Measurements from ENCODE around the gene AP4E1.
"Not testable (repeated sequence)": the region's sequence is repeated elsewhere in the genome, so short reads cannot be mapped to it uniquely, and the experiment has no call there.

The AP4E1 gene

DNA sequence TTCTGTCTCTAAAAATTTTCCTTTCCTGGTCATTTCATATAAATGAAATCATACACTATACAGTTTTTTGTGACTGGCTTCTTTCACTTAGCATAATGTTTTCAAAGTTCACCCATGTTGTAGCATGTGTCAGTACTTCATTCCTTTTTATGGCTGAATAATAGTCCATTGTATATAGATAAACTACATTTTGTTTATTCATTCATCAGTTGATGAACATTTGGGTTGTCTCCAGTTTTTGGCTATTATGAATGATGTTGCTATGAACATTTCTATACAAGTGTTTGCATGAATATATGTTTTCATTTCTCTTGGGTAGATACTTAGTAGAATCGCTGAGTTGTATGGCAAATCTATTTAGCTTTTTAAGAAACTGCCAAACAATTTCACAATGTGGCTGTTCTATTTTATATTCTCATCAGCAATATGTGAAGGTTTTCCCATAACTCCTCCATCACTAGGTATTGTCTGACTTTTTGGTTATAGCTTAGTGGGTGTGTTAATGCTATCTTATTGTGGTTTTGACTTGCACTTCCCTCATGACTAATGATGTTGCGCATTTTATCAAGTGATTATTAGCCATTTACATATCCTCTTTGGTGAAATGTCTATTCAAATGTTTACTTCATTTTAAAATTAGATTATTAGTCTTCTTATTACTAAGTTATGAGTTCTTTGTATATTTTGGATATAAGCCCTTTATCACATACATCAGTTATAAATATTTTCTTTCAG is 21.7 kb upstream of the AP4E1 start:
- no peak overlapping the region for H3K4me3 ChIP-seq (ENCODE audit: low read length)
- DNase-seq (ENCODE audit: low read depth, low spot score), result no peak

DNA sequence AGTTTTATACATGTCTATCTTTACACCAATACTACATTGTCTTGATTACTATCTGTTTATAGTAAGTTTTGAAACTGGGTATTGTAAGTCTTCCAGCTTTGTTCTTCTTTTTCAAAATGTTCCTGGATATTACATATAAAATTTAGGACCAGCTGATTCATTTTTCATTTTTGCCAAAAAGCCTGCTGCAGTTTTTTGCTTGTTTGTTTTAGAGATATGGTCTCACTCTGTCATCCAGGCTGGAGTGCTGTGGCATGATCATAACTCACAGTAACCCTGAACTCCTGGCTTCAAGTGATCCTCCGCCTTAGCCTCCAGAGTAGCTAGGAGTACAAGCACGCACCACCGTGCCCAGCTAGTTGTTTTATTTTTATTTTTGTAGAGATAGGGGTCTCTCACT is 20.4 kb upstream of the AP4E1 start:
- no peak for DNase-seq (ENCODE audit: low read depth, low spot score)
- no peak overlapping the region for H3K4me3 ChIP-seq (ENCODE audit: low read length)

DNA sequence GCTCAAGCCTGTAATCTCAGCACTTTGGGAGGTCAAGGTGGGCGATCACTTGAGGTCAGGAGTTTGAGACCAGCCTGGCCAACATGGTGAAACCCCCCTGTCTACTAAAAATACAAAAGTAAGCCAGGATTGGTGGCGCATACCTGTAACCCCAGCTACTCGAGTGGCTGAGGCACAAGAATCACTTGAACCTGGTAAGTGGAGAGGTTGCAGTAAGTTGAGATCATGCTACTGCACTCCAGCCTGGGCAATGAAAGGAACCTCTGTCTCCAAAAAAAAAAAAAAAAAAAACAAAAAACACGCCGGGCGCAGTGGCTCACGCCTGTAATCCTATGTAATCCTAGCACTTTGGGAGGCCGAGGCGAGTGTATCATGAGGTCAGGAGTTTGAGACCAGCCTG is 18.9 kb upstream of the AP4E1 start:
- no peak overlapping the region for H3K4me3 ChIP-seq (ENCODE audit: low read length)
- no peak for DNase-seq (ENCODE audit: low read depth, low spot score)

DNA sequence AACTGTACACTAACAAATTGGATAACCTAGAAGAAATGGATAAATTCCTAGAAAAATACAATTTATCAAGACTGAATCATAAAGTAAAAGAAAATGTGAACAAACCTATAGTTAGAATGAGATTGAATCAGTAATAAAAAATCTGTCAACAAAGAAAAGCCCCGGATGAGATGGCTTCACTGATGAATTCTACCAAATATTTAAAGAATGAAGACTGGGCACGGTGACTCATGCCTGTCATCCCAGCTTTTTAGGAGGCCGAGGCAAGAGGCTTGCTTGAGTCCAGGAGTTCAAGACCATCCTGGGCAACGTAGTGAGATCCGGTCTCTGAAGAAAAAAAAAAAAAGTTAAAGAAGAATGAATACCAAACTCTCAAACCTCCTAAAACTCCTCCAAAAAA is 17.7 kb upstream of the AP4E1 start:
- H3K4me3 ChIP-seq (ENCODE audit: low read length), result no peak overlapping the region
- no peak for DNase-seq (ENCODE audit: low read depth, low spot score)

DNA sequence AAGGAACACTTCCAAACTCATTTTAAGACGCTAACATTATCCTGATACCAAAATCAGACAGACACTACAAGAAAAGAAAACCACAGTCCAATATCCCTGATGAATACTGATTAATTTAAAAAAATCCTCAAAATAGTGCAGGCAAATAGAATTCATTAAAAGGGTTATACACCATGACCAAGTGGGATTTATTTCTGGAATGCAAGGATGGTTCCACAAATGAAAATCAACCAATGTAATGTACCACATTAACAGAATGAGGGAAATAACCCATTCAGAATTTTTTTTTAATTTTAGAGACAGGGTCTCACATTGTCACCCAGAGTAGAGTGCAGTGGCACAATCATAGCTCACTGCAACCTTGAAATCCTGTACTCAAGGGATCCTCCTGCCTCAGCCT is 17.3 kb upstream of the AP4E1 start:
- no peak overlapping the region for H3K4me3 ChIP-seq (ENCODE audit: low read length)

DNA sequence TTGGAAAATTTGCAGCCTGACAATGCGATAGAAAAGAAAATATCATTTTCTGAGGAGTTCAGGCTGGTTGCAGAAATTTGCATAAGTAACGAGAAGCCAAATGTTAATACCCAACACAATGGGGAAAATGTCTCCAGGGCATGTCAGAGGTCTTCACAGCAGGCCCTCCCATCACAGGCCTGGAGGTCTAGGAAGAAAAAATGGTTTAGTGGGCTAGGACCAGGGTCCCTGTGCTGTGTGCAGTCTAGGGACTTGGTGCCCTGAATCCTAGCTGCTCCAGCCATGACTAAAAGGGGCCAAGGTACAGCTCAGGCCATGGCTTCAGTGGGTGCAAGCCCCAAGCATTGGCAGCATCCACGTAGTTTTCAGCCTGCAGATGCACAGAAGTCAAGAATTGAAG is 14.5 kb upstream of the AP4E1 start:
- DNase-seq (ENCODE audit: low read depth, low spot score), result no peak
- H3K4me3 ChIP-seq (ENCODE audit: low read length), result no peak overlapping the region

More for the DNA sequence above, 17.3 kb upstream of the AP4E1 start:
- DNase-seq (ENCODE audit: low read depth, low spot score), result no peak

DNA sequence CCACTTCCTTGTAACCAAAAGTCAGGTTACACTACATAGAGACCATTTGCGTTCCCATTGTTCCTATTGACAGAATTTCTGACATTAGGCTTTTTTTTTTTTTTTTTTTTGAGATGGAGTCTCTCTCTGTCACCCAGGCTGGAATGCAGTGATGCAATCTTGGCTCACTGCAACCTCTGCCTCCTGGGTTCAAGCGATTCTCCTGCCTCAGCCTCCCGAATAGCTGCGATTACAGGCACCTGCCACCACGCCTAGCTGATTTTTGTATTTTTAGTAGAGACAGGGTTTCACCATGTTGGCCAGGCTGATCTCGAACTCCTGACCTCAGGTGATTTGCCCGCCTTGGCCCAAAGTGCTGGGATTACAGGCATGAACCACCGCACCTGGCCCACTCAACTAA is 7.1 kb upstream of the AP4E1 start:
- not testable (repeated sequence) for DNase-seq (ENCODE audit: low read depth, low spot score); H3K4me3 ChIP-seq (ENCODE audit: low read length)

DNA sequence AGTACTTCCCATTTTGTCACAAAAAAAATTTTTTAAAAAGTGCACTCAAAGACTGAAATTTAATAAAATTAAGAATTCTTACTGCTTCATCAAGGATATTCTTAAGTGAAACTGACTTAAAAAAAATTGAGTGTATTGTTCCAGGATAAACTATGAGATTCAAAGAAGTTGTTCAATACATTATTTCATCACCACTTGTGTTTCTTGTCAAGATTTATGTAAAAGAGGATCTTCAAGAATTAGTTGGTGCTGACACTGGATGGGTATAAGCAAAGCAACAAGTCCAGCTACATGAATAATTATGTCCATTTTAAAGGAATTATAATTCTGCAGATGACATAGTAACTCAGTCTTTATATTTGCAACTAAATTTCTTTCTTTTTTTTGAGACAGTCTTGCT is 4.3 kb upstream of the AP4E1 start:
- no peak overlapping the region for H3K4me3 ChIP-seq (ENCODE audit: low read length)
- no peak for DNase-seq (ENCODE audit: low read depth, low spot score)

DNA sequence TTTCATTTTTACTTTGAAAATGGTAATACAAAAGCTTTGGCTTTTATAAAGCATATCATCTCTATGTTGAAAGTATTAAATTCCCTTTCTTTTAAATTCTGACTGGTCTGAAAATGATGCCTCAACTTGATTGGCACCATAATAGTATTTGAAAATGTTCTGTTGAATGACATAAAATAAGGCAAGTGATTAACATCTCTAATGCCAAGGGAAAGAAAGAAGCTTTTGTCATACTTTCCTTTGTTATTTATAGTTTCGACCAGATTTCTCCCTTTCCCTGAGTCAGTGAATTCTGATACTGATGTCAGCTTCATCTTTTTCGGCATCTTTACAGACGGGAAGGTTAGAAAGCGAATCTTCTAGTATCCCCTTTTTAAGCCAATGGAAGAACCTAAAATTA is 3.4 kb upstream of the AP4E1 start:
- H3K4me3 ChIP-seq (ENCODE audit: low read length), result no peak overlapping the region
- DNase-seq (ENCODE audit: low read depth, low spot score), result no peak

DNA sequence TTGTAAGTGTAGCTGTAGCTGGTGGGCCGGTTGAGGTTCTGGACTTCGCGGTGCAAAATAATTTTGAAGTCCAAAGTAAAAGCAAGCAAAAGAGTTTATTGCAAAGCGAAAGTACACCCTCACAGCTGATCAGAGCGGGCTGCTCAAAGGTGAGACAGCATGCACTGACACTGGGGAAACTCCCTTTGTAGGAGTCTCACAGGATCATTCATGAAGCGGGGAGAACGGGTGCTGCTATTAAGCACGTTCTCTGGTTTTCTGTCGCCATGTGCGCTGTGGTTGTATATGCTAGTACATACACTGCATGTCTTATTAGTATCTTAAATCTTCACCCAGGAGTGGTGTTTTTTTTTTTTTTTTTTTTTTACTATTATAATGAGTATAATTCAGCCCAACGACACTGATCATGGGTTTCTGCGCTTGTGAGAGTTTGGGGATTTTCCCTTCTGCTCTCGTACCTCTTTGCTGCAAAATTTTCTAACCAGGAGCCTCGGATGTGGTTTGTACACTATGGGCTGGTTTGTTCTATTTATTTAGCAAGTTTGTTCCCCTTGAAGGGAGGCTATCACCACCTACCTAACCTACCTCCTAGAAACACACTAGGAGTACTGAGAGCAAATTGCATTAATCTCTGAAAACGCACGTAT is 1.4 kb upstream of the AP4E1 start:
- DNase-seq (ENCODE audit: low read depth, low spot score), result peak; percentile 73
- peak overlapping the region; percentile 87 for H3K4me3 ChIP-seq (ENCODE audit: low read length)

DNA sequence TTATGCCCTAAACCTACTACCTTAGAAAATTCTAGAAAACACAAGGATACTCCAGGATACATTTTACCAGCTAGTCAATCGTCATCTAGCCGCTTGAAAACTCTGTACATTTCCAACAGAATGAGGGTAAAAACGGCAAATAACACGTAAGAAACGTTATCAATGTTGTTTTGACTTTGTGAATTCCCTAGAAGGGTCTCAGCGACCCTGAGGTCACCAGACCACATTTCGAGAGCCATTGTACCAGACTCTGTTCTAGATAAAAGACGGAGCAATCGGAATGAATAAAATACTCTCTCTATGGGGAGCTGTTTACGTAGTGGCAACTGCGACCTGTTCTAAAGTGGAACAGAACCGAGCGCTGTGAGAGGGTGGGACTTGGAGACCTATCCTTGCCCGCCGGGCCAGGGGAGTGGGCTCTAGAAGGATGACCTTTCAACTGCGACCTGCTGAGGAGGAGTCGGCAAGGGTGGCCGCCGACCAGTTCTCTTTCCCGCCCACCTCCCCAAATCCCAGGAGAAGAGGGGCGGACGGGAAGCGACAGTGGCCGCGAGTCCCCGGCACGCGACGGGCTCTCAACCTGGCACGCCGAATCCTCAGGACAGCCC is 778 bp upstream of the AP4E1 start:
- peak overlapping the region; percentile 87 for H3K4me3 ChIP-seq (ENCODE audit: low read length)
- peak; percentile 28 for DNase-seq (ENCODE audit: low read depth, low spot score)

DNA sequence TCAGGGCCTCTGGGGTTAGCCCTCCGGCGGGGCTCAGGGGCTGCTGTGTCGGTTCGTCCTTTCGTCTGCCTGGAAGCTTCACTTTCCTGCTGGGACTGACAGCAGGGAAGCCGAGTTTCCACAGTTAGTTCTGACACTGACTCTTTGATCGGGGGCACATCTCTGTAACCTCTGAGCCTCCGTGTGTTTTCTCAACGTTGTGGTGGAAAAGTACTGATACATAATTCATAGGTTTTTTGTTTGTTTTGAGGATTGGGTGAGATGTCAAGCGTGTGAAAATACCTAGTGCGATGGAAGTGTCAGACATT is 481 bp downstream of the AP4E1 start:
- H3K4me3 ChIP-seq (ENCODE audit: low read length), result peak overlapping the region; percentile 87
- peak; percentile 8 for DNase-seq (ENCODE audit: low read depth, low spot score)

DNA sequence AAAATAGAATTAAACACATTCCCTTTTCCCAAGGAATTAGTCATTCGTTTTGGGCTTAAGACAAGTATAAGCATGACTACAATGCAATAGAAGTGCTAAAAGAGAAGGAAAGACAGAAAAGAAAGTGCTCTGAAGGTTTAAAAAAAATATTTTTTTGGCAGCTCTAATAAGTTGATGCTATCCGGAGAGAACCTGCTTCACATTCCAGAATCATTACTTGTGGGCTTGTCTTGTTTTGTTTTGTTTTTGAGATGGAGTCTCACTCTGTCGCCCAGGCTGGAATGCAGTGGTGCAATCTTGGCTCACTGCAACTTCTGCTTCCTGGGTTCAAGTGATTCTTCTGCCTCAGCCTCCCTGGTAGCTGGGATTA is 1.9 kb downstream of the AP4E1 start:
- H3K4me3 ChIP-seq (ENCODE audit: low read length); DNase-seq (ENCODE audit: low read depth, low spot score): not testable (repeated sequence)

DNA sequence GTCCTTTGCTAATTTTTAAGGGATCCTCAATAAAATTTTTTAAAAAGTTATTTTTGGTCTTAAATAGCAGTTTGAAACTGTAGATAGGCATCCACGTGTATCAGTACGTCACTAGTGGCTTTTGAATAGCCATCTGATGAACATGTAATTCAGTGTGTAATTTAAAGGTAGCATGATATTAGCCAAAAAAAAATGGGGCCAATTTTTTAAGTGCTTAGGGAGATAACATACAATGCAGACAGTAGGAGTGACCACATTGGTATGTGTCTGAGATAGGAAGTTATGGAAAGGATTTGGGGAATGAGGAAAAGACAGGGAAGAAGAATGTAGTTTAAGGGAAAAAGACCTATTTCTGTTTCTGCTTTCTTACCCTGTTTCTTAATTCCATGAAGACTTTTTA is 2.5 kb downstream of the AP4E1 start:
- no peak for DNase-seq (ENCODE audit: low read depth, low spot score)
- no peak overlapping the region for H3K4me3 ChIP-seq (ENCODE audit: low read length)

DNA sequence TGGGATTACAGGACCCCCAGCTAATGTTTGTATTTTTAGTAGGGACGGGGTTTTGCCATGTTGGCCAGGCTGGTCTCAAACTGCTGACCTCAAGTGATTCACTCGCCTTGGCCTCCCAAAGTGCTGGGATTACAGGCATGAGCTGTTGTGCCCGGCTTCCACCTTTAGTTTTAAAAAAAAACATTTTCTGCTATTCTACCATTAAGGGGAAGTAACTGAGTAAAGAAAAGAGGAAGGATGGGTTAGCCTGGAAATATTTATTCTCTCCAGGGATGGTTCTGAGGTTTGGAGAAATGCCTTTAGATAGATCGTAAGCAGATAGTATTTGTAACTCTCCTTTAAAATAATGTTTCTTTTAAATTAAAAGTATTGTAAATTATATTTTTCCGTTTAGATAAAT is 3.1 kb downstream of the AP4E1 start:
- no peak for DNase-seq (ENCODE audit: low read depth, low spot score)
- no peak overlapping the region for H3K4me3 ChIP-seq (ENCODE audit: low read length)

DNA sequence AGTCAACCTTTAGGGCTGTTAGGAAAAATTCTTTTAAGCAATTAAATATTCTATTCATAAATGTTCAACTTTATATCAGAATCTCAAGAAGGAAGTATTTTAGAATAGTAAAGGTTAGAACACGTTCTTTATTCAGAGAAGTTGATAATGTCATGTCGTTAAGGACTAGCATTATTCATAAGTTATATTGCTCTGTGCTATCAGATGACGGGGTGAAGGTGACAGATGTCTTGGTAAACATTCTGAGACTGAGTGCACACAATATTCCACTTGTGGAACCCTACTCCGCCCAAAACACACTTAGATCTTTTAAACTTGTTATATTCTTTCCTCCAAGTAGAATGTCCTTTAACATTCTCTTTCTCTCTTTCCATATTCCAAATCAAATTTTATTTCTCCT is 7.9 kb downstream of the AP4E1 start:
- no peak overlapping the region for H3K4me3 ChIP-seq (ENCODE audit: low read length)
- no peak for DNase-seq (ENCODE audit: low read depth, low spot score)

DNA sequence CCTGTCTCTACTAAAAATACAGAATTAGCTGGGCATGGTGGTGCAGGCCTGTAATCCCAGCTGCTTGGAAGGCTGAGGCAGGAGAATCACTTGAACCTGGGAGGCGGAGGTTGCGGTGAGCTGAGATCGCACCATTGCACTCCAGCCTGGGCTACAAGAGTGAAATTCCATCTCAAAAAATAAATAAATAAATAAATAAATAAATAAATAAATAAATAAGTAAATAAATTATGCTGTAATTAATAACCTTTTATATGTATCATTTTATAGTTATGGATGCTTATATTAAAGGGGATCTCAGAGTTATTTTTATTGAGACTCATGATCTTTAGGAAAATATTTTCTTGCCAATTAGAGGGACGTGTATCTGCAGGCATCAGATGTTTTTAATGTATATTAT is 10.9 kb downstream of the AP4E1 start:
- H3K4me3 ChIP-seq (ENCODE audit: low read length); DNase-seq (ENCODE audit: low read depth, low spot score): not testable (repeated sequence)

DNA sequence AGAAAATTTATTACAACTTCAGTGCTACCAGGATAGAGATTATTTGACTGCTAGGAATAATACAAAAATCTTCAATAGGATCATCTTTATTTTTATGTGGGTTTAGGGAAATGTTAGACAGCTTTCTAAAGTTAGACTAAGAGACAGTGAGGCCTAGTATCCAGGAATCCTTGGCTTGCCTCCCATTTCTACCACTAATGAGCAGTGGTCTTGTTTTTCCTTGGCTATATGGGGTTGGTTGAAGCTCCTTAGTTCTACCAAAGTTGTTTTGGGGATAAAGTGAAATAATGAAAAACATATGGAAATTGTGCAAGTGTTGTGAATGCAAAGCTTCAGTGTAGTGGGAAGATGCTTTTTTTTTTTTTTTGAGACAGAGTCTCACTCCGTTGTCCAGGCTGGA is 16.8 kb downstream of the AP4E1 start:
- H3K4me3 ChIP-seq (ENCODE audit: low read length), result no peak overlapping the region
- DNase-seq (ENCODE audit: low read depth, low spot score), result no peak

DNA sequence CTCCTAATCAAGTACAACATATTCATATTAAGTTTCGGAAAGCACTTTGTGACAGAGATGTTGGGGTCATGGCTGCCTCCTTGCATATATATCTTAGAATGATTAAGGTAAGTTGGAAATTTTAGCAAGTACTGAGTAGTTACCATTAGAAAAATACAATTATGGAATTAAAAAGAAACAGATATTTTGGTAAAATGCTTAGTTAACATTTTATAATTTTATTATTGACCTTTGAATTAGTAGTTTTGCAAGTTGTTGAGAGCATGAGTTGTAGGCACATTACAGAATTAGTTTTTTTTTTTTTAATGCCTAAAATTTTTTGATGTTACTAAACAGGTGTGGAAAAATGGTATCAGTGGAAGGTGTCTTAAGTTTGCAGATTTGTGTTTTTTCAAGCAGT is 20.6 kb downstream of the AP4E1 start:
- DNase-seq (ENCODE audit: low read depth, low spot score), result no peak
- H3K4me3 ChIP-seq (ENCODE audit: low read length), result no peak overlapping the region

DNA sequence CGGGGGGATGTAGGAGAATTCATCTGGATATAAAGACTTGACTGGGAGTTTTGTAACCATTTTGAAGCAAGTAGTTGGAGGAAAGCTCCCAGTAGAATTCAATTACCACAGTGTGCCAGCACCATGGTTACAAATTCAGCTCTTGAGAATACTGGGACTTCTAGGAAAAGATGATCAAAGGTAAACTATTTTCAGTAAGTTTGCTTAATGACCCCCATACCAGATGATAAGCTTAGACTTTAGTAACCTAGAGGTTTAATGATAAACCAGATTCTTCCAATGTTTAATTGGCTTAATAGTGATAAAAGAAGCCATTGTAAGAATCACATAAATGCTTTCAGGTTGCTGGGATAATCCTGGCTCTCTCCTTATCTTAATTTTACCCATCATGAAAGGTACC is 22.3 kb downstream of the AP4E1 start:
- DNase-seq (ENCODE audit: low read depth, low spot score), result no peak
- no peak overlapping the region for H3K4me3 ChIP-seq (ENCODE audit: low read length)

DNA sequence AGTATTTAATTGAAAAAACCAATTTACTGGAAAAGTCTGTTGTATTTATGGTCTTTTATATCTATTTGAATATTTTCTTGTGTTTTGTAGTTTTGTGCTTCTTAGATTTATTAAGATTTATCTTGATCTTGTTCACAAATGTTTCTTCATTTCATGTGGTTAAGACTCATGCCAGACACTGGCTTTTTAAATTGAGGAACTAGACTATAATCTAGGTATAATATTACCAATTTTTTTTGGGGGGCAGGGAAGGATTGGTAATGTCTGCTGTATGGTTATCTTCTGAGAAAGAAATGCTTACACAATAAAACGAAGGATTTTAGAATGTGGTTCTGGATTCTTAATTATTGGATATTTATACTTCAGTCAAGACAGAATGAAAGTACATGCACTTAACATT is 24.9 kb downstream of the AP4E1 start:
- DNase-seq (ENCODE audit: low read depth, low spot score), result no peak
- H3K4me3 ChIP-seq (ENCODE audit: low read length), result no peak overlapping the region
